Activated effector memory CD4-positive, alpha-beta T cell treated with anti-CD3 and anti-CD28 coated beads, Interleukin-2, amount 50 U/mL, for 16 hours (primary cell): ENCODE data around the gene ADAMTSL3.

ENCODE experiments used
- DNase-seq: peaks from one replicate; pipeline ENCODE4 v3.0.0-alpha.2; 2020

ADAMTSL3 gene

GRCh38 chr15:83842281-83842680, 188.4 kb downstream of the ADAMTSL3 start:
- no peak for DNase-seq

GRCh38 chr15:83843471-83843871, 189.5 kb downstream of the ADAMTSL3 start:
- DNase-seq = no peak

- DNase-seq = no peak
Measured at GRCh38 chr15:83844742-83845141, 190.8 kb downstream of the ADAMTSL3 start.

GRCh38 chr15:83845230-83845629, 191.3 kb downstream of the ADAMTSL3 start:
- DNase-seq = no peak

GRCh38 chr15:83846847-83847246, 192.9 kb downstream of the ADAMTSL3 start:
- no peak for DNase-seq

- no peak for DNase-seq
Measured at GRCh38 chr15:83848315-83849050, 194.6 kb downstream of the ADAMTSL3 start.

DNA sequence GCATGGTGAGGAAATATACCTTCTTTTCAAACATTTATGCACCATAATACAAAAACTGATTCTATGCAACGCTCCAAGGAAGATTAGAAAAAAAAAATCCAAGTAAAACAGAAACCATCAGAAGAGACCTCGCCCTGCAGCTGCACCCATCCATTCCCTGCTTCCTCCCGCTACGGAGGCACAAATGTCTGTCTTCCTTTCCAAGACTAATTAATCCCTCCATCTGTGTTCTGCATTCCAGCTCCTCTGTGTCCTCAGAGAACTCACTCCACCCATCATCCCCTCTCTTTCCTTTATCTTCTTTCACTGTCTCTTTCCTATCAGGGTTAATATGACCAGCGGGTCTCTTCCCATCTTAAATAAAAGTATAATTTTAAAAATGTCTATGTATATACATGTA, 196.1 kb downstream of the ADAMTSL3 start:
- DNase-seq = no peak

DNA sequence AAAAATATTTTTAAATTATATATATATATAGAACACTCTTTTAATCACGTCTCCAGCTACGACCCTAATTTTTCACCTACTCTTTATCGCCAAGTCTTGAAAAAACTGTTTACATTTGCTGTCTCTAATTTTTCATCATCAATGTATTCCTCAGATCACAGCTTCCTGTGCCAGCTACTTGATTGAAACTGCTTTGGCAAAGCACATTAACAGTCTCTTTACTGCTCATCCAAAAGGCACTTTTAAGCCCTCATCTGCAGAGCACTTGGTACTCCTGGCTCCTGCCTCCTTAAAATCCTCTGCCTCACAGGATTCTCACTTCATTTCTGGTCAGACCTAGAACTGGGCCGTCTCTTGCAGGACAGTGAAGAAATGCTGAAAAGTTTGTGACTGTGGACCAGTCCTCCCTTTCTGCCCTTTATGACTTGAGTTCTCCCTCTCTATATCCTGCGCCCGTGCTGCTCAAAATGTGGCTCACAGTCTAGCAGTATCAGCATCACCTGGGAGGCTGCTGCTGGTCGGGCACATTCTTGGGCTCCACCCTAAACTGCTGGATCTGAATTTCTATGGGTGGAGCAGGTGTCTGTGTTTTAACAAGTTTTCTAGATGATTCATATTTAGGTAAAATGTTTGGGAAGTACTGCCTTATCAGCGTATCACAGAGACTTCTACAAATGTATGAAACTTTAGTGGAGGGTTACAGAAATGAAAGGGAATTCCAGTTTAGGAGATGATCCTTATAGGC, 196.8 kb downstream of the ADAMTSL3 start:
- no peak for DNase-seq

GRCh38 chr15:83853232-83853631, 199.3 kb downstream of the ADAMTSL3 start:
- DNase-seq = no peak

GRCh38 chr15:83854321-83854720, 200.4 kb downstream of the ADAMTSL3 start:
- no peak for DNase-seq

DNA sequence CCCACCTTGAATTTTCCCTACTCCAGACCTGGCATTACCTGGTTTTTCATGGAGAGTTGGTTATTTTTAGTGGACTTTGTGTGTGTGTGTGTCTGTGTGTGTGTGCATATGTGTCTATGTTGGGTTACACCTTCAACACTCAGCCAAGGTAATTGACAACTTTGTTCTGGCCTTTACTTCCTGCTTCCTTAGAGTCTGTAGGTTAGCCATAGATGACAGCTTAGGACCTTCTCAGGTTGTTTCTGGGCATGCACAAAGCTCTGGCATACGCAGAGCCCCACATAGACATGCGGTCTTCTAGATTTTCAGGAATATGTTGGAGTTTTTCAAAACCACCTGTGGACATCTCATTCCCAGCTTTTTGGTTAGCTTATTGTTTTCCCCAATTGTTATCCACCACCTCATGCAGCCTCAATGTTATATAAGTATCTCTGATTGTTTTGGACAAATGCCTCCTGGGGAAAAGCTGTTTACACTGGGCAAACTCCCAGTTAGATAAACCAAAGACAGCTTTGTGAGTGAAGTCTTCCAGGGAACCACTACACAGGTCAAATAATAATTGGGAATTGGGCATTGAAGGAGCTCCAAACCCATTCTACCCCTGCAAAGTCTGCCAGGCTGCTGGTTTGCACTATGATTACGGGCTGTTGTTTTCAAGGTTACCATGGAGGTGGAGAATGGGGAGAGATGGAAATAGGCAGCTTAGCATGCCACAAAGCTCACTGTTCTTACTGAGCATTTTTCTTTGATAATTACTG, 201.2 kb downstream of the ADAMTSL3 start:
- DNase-seq = no peak

- DNase-seq = no peak
Measured at GRCh38 chr15:83855956-83856355, 202.0 kb downstream of the ADAMTSL3 start.

DNA sequence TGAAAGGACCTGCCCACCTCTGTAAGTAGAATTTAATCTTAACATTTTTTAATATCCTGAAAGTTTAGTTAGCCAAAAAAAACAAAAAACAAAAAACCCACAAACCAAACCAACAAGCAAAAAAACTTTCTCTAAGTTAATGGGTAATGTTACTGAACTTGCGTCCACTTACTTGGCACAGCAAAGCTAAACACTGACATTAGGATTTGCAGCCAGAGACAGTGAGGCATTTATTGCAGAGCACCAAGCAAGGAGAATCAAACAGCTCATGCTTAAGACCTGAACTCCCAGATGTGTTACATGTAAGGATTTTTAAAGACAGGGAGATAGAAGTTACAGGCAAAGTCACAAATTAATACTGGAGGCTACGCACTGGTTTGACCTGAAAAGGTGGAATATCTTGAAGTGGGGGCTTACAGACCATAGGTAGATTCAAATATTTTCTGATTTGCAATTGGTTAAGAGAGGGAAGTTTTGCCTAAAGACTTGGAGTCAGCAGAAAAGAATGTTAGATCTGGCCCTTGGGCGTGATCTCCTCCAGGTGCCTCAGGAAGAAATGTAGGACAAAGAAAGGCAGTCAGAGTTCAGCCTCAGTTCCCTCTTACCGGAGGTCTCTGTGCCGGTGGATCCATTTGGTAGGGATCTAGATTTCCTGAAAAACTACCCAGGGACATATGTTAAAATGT, 205.0 kb downstream of the ADAMTSL3 start:
- DNase-seq = no peak

- no peak for DNase-seq
Measured at GRCh38 chr15:83866692-83867091, 212.8 kb downstream of the ADAMTSL3 start.

- no peak for DNase-seq
Measured at GRCh38 chr15:83869341-83869740, 215.4 kb downstream of the ADAMTSL3 start.

- no peak for DNase-seq
Measured at GRCh38 chr15:83871808-83872559, 218.1 kb downstream of the ADAMTSL3 start.

GRCh38 chr15:83873966-83874365, 220.0 kb downstream of the ADAMTSL3 start:
- no peak for DNase-seq

- no peak for DNase-seq
Measured at GRCh38 chr15:83880529-83880928, 226.6 kb downstream of the ADAMTSL3 start.

DNA sequence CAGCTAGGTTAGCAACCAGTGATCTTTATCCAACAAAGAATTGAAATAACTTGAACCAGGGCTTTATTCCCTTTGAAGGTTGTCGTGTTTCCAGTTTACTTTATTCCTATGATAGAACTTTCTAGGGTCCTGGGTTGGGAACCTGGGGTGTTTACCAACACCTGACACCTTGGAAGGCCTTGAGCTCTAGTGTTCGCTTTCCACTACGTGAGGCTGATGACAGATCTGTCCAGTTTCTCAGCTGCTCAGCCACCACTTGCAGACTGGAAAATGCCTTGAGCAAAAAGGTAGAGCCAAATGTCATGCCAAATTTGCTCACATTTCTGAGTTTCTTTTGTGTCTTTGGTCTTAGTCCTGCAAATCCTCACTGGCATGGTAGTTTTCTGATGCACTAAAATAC, 227.2 kb downstream of the ADAMTSL3 start:
- no peak for DNase-seq

- DNase-seq = no peak
Measured at GRCh38 chr15:83886321-83886720, 232.4 kb downstream of the ADAMTSL3 start.

- DNase-seq = no peak
Measured at GRCh38 chr15:83887404-83887803, 233.5 kb downstream of the ADAMTSL3 start.

- no peak for DNase-seq
Measured at GRCh38 chr15:83887961-83888360, 234.0 kb downstream of the ADAMTSL3 start.
